Smooth muscle cell (in vitro differentiated cells): ENCODE results near the gene MCRIP2. TPM values are rescaled to one million over a fixed set of nuclear protein-coding genes. Genes with fewer than 3 reads are reported as not detected.

ENCODE experiments used
- DNase-seq: peaks from one replicate; lab custom pipeline; 2025; ENCODE audit not compliant: unreplicated experiment; lab: John Stamatoyannopoulos, UW
- H2AFZ ChIP-seq: fragments of 200-600 bp; sonication (generic); 2 replicates; pipeline ENCODE4 v1.6.0; 2016; ENCODE audit warnings: antibody characterized with exemption, low read depth, mild to moderate bottlenecking
- H3F3A ChIP-seq: fragments of 200-600 bp; sonication (generic); 2 replicates; pipeline ENCODE4 v1.6.0; 2017; ENCODE audit warnings: antibody characterized with exemption, low read depth
- H3K27ac ChIP-seq: fragments of 200-600 bp; sonication (generic); 2 replicates; pipeline ENCODE4 v1.5.1; 2016; ENCODE audit warnings: low read depth, mild to moderate bottlenecking
- H3K27me3 ChIP-seq: fragments of 200-600 bp; sonication (generic); 2 replicates; pipeline ENCODE4 v1.6.1; 2016; ENCODE audit warnings: low read depth, mild to moderate bottlenecking
- H3K36me3 ChIP-seq: fragments of 200-600 bp; sonication (generic); 2 replicates; pipeline ENCODE4 v1.5.1; 2016; ENCODE audit warnings: low read depth
- H3K4me1 ChIP-seq: fragments of 200-600 bp; sonication (generic); 2 replicates; pipeline ENCODE4 v1.5.1; 2016; ENCODE audit warnings: low read depth
- H3K4me2 ChIP-seq: fragments of 200-600 bp; sonication (generic); 2 replicates; pipeline ENCODE4 v1.6.0; 2016; ENCODE audit warnings: mild to moderate bottlenecking
- H3K4me3 ChIP-seq: fragments of 200-600 bp; sonication (generic); 2 replicates; pipeline ENCODE4 v1.5.1; 2016; ENCODE audit warnings: mild to moderate bottlenecking
- H3K79me2 ChIP-seq: fragments of 200-600 bp; sonication (generic); 2 replicates; pipeline ENCODE4 v1.6.0; 2016; ENCODE audit warnings: low read depth, mild to moderate bottlenecking
- H3K9ac ChIP-seq: fragments of 200-600 bp; sonication (generic); 2 replicates; pipeline ENCODE4 v1.6.0; 2016; ENCODE audit warnings: low read depth
- H3K9me3 ChIP-seq: fragments of 200-600 bp; sonication (generic); replicated peaks from 2 replicates; pipeline ENCODE4 v1.5.1; 2016; ENCODE audit warnings: low read depth
- H4K20me1 ChIP-seq: fragments of 200-600 bp; sonication (generic); 2 replicates; pipeline ENCODE4 v1.6.0; 2016; ENCODE audit warnings: low read depth
- WGBS: methylation state at CpG from one replicate; pipeline ENCODE4 v1.1.7; 2016; ENCODE audit warnings: low lambda C conversion rate; 5-methylcytosine and 5-hydroxymethylcytosine counted together
- polyA plus RNA-seq: library from polyadenylated mRNA; unstranded; fragments of >200 nt; fragmentation: Nextera tagmentation; extraction: Ambion mirVana; gene quantifications from 2 replicates; pipeline ENCODE4 v1.2.1, GENCODE V29; 2016
- total RNA-seq: library from RNA; depleted of rRNA; stranded (reverse); fragments of >200 nt; gene quantifications from 2 replicates; pipeline ENCODE4 v1.2.3, GENCODE V29; 2014
- TF ChIP-seq, protein P1 (sequence below): fragments of 200-600 bp; sonication (generic); IDR thresholded peaks from 2 replicates; pipeline ENCODE4 v1.5.1; 2017; ENCODE audit warnings: borderline replicate concordance, mild to moderate bottlenecking, antibody characterized with exemption; ENCODE audit not compliant: insufficient read depth, poor library complexity, severe bottlenecking

MCRIP2 gene
- total and polyA plus RNA-seq, 2 experiments from 2014 or later, result 11.9 to 34.7 TPM

DNA sequence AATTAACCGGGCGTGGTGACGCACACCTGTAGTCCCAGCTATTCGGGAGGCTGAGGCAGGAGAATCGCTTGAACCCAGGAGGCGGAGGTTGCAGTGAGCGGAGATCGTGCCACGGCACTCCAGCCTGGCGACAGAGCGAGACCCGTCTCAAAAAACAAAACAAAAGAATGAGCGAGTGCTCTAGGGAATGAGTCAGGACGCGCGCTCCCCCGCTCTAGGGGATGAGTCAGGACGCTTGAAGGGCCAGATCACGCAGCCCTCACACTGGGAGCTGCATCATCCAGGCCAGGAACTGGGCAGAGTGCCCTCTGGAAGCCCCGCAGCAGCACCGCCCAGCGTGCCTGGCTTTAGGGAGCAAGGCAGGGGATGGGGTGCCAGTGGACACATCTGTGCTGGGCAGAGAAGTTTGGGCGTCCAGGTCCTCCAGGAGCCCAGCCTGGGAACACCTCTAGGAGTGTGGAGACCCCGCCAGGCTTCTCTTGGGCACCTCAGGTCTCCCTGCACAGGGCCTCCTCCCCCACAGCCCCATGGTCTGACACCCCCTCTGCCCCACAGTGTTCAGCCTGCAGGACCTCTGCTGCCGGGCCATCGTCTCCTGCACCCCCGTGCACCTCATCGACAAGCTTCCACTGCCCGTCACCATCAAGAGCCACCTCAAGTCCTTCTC is 14.7 kb upstream of the MCRIP2 start:
- H3K9ac ChIP-seq, result peak overlapping the region; percentile 88
- no peaks in the 10 kb centered on the region for H3K9me3 ChIP-seq
- H4K20me1 ChIP-seq, result peaks cover 1% of the 10 kb centered on the region
- no peaks in the 10 kb centered on the region for H3K27me3 ChIP-seq
- 51% methylated on average over 28 of the region's 29 CpGs for WGBS
- no peaks in the 10 kb centered on the region for H3K36me3 ChIP-seq
- H3K4me2 ChIP-seq, result peak overlapping the region; percentile 59
- peak overlapping the region; percentile 96 for H3K27ac ChIP-seq
- peaks cover 8% of the 10 kb centered on the region for H3F3A ChIP-seq
- H3K4me3 ChIP-seq, result no peak overlapping the region
- no peak overlapping the region for H2AFZ ChIP-seq
- H3K4me1 ChIP-seq, result peaks cover 27% of the 10 kb centered on the region
- TF ChIP-seq, protein P1, sequence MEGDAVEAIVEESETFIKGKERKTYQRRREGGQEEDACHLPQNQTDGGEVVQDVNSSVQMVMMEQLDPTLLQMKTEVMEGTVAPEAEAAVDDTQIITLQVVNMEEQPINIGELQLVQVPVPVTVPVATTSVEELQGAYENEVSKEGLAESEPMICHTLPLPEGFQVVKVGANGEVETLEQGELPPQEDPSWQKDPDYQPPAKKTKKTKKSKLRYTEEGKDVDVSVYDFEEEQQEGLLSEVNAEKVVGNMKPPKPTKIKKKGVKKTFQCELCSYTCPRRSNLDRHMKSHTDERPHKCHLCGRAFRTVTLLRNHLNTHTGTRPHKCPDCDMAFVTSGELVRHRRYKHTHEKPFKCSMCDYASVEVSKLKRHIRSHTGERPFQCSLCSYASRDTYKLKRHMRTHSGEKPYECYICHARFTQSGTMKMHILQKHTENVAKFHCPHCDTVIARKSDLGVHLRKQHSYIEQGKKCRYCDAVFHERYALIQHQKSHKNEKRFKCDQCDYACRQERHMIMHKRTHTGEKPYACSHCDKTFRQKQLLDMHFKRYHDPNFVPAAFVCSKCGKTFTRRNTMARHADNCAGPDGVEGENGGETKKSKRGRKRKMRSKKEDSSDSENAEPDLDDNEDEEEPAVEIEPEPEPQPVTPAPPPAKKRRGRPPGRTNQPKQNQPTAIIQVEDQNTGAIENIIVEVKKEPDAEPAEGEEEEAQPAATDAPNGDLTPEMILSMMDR, result no peak
- H3K79me2 ChIP-seq, result no peaks in the 10 kb centered on the region
- DNase-seq, result peak; percentile 57

DNA sequence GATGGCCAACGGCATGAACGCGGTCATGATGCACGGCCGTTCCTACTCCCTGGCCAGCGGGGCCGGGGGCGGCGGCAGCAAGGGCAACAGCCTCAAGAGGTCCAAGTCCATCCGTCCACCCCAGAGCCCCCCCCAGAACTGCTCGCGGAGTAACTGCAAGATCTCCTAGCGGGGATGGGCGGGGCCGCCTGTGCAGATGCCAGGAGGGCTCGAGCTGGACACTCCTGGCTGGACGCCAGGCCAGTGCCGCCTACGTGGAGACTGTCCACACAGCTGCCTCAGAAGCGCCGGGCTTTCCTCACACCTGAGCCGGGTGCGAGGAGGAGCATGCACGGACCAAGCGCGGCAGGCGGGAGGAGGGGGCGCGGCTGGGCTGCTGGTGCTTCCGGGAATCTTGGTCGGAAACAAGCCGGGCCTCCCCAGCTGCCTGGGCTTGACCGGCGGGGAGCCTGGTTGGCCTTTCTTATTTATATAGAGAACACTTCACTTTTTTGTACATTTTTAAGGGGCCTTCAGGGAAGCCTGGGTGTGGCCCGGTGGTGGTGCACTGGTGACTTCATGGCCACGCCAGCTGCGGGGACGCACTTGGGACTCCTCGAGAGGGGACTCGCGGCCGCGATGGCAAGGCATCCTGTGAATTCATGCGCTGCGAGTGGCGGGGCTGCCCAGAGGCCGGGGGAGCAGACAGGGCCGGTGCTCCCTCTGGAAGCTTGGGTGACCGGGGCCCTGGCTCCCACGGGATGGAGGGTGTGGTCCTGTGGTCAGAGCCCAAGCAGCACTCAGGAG is 14.0 kb upstream of the MCRIP2 start:
- no peaks in the 10 kb centered on the region for H3K9me3 ChIP-seq
- TF ChIP-seq, protein P1, result no peak

DNA sequence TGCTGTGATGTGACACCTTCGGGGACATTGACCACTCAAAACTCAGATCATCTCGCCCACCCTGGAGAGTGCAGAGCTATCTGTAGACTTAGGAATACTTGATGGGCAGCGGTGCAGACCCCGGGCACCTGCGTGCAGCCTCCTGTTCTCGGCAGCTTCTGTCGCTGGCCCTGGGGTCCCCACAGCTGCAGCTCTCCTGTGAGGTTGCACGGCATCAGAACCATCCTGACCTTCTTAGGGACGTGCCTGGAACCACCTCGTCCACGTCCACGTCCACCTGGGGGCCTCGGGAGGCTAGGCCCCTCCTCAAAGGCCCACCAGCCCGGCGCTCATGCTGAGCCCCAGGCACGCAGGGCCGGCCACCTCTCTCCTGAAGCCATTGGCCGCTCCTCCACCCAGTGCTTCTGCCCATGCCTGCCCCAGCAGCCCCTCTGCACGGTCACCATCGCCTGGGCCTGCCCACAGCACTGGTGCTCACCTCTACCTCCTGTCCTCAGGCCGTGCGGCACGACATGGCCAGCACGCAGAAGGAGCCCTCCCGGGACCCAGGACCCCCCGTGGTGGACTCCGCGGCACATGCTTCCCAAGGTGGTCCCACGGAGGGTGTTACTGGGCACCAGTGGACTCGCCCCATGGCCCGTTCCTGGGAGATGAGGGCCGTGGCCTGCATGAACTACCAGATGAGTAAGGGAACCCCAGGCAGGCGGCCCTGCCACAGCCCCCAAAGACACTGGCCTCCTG is 13.1 kb upstream of the MCRIP2 start:
- Histone ChIP-seq H3K4me1 (peaks cover 25% of the 10 kb centered on the region), H3K4me2 (no peak overlapping the region), H4K20me1 (no peaks in the 10 kb centered on the region), H3K36me3 (no peaks in the 10 kb centered on the region), H3F3A (peaks cover 8% of the 10 kb centered on the region), H3K9me3 (no peaks in the 10 kb centered on the region), H3K4me3 (no peak overlapping the region), H3K27ac (no peak overlapping the region), H3K27me3 (no peaks in the 10 kb centered on the region), H2AFZ (no peak overlapping the region), H3K9ac (no peak overlapping the region), H3K79me2 (no peaks in the 10 kb centered on the region)
- DNase-seq, result no peak
- TF ChIP-seq, protein P1, result no peak
- WGBS, result 96% methylated on average over 33 of the region's 33 CpGs

More for the DNA sequence above, 14.0 kb upstream of the MCRIP2 start:
- Histone ChIP-seq H4K20me1 (no peaks in the 10 kb centered on the region), H3K27ac (peak overlapping the region; percentile 96), H3K27me3 (no peaks in the 10 kb centered on the region), H2AFZ (no peak overlapping the region), H3K36me3 (no peaks in the 10 kb centered on the region), H3K79me2 (no peaks in the 10 kb centered on the region), H3K4me1 (peaks cover 25% of the 10 kb centered on the region), H3K9ac (no peak overlapping the region), H3K4me2 (peak overlapping the region; percentile 59), H3F3A (peaks cover 8% of the 10 kb centered on the region), H3K4me3 (no peak overlapping the region)
- WGBS, result 94% methylated on average over 50 of the region's 50 CpGs
- no peak for DNase-seq
